Liver (tissue), 9 donors: ENCODE data around the gene NEK8. TPM values are rescaled to one million over a fixed set of nuclear protein-coding genes. Genes with fewer than 3 reads are reported as not detected.
"Not testable (repeated sequence)": the region's sequence is repeated elsewhere in the genome, so short reads cannot be mapped to it uniquely, and the experiment has no call there.

Experiments used
- DNase-seq: peaks from one replicate; pipeline ENCODE4 v3.0.0-alpha.2; 2017; ENCODE audit warnings: low spot score
- H3K27ac ChIP-seq, 2 donors: one replicate each; pipeline ENCODE4 v1.7.0; 2013; ENCODE audit warnings: inconsistent platforms in 2 of 2, low read length in 2 of 2, control low read depth in 1 of 2, low read depth in 1 of 2, mild to moderate bottlenecking in 1 of 2
- H3K27me3 ChIP-seq, 4 donors: one replicate each; pipeline versions ENCODE4 v1.6.1 to v1.7.0; 2013; ENCODE audit warnings: low read length in 3 of 4, inconsistent platforms in 1 of 4, mild to moderate bottlenecking in 1 of 4, moderate library complexity in 1 of 4; ENCODE audit not compliant: control insufficient read depth in 4 of 4, insufficient read depth in 4 of 4
- H3K36me3 ChIP-seq, 4 donors: one replicate each; pipeline versions ENCODE4 v1.6.1 to v1.7.0; 2013; ENCODE audit warnings: low read length in 3 of 4, mild to moderate bottlenecking in 3 of 4, low read depth in 1 of 4, moderate library complexity in 1 of 4; ENCODE audit not compliant: control insufficient read depth in 4 of 4, insufficient read depth in 3 of 4
- H3K4me1 ChIP-seq, 4 donors: one replicate each; pipeline versions ENCODE4 v1.6.1 to v1.7.0; 2013; ENCODE audit warnings: low read length in 3 of 4, mild to moderate bottlenecking in 3 of 4, moderate library complexity in 1 of 4; ENCODE audit not compliant: control insufficient read depth in 4 of 4, insufficient read depth in 4 of 4
- H3K4me3 ChIP-seq, 3 donors: one replicate each; pipeline versions ENCODE4 v1.6.1 to v1.7.0; 2013; ENCODE audit warnings: low read length in 3 of 3, control low read depth in 1 of 3, low read depth in 1 of 3, mild to moderate bottlenecking in 1 of 3
- H3K9ac ChIP-seq, 2 donors: one replicate each; pipeline ENCODE4 v1.7.0; 2013; ENCODE audit warnings: low read length in 2 of 2, mild to moderate bottlenecking in 2 of 2, moderate library complexity in 2 of 2, control low read depth in 1 of 2, low read depth in 1 of 2
- H3K9me3 ChIP-seq, 4 donors: one replicate each; pipeline versions ENCODE4 v1.6.1 to v1.7.0; 2013; ENCODE audit warnings: low read length in 3 of 4; ENCODE audit not compliant: control insufficient read depth in 4 of 4
- ATF3 ChIP-seq: IDR thresholded peaks from 2 replicates; pipeline ENCODE4 v1.6.1; 2016; ENCODE audit warnings: antibody characterized with exemption
- EGR1 ChIP-seq, 2 donors: IDR thresholded peaks; 2 replicates each; pipeline ENCODE4 v1.6.1; 2016 to 2018; ENCODE audit warnings: antibody characterized with exemption in 2 of 2, low read depth in 2 of 2
- FOXA1 ChIP-seq: IDR thresholded peaks from 2 replicates; pipeline ENCODE4 v1.6.1; 2016; ENCODE audit warnings: antibody characterized with exemption
- FOXA2 ChIP-seq: IDR thresholded peaks from 2 replicates; pipeline ENCODE4 v1.6.1; 2016; ENCODE audit warnings: antibody characterized with exemption
- GABPA ChIP-seq, 2 donors: IDR thresholded peaks in 1 of 2; conservative IDR thresholded peaks in 1 of 2; 2 replicates each; pipeline ENCODE4 v1.6.1; 2016; ENCODE audit warnings: antibody characterized with exemption in 2 of 2, mild to moderate bottlenecking in 1 of 2, moderate library complexity in 1 of 2
- HNF4A ChIP-seq, 2 donors: conservative IDR thresholded peaks; 2 replicates each; pipeline ENCODE4 v1.6.1; 2016; ENCODE audit warnings: antibody characterized with exemption in 2 of 2, mild to moderate bottlenecking in 2 of 2
- HNF4G ChIP-seq: IDR thresholded peaks from 2 replicates; pipeline ENCODE4 v1.6.1; 2016; ENCODE audit warnings: antibody characterized with exemption
- JUND ChIP-seq, 2 donors: IDR thresholded peaks; 2 replicates each; pipeline ENCODE4 v1.6.1; 2016; ENCODE audit warnings: antibody characterized with exemption in 2 of 2
- NR2F2 ChIP-seq: IDR thresholded peaks from 2 replicates; pipeline ENCODE4 v1.6.1; 2016; ENCODE audit warnings: antibody characterized with exemption
- RAD21 ChIP-seq, 2 donors: IDR thresholded peaks; 2 replicates each; pipeline ENCODE4 v1.6.1; 2016; ENCODE audit warnings: antibody characterized with exemption in 2 of 2, mild to moderate bottlenecking in 2 of 2
- RXRA ChIP-seq, 2 donors: IDR thresholded peaks; 2 replicates each; pipeline ENCODE4 v1.6.1; 2017 to 2018; ENCODE audit warnings: antibody characterized with exemption in 2 of 2, mild to moderate bottlenecking in 1 of 2
- SP1 ChIP-seq: IDR thresholded peaks from 2 replicates; pipeline ENCODE4 v1.6.1; 2018; ENCODE audit warnings: antibody characterized with exemption, mild to moderate bottlenecking
- TAF1 ChIP-seq: conservative IDR thresholded peaks from 2 replicates; pipeline ENCODE4 v1.6.1; 2016; ENCODE audit warnings: antibody characterized with exemption, mild to moderate bottlenecking
- WGBS: extraction: QIAGEN DNeasy Blood & Tissue Kit; methylation state at CpG from one replicate; pipeline ENCODE4 v1.1.7; 2013; 5-methylcytosine and 5-hydroxymethylcytosine counted together
- polyA plus RNA-seq, 2 donors: library from polyadenylated mRNA; stranded (reverse) in 1 of 2; unstranded in 1 of 2; fragments of 200-250 nt in 1 of 2; fragments of >200 nt in 1 of 2; fragmentation: Nextera tagmentation in 1 of 2; extraction: Ambion mirVana in 1 of 2; gene quantifications; one replicate each; pipeline versions ENCODE4 v1.2.1 to v1.2.3, GENCODE V29; 2013 to 2015
- total RNA-seq, 2 donors: library from RNA; depleted of rRNA; stranded (reverse); fragments of >200 nt; gene quantifications; one replicate each; pipeline ENCODE4 v1.2.3, GENCODE V29; 2014
- TF ChIP-seq, protein P1 (sequence below): fragments of 150-350 bp; IDR thresholded peaks from 2 replicates; pipeline ENCODE4 v1.5.1; 2017; ENCODE audit warnings: improper control_type of control experiment, low read depth, low read length; ENCODE audit not compliant: missing input control
- TF ChIP-seq, protein P2 (sequence below): IDR thresholded peaks from 2 replicates; pipeline ENCODE4 v1.6.1; 2016; ENCODE audit warnings: antibody characterized with exemption
- TF ChIP-seq, protein P3 (sequence below): IDR thresholded peaks from 2 replicates; pipeline ENCODE4 v1.6.1; 2016; ENCODE audit warnings: antibody characterized with exemption
- donor health status: healthy.
- donor health status: healthy.
- donor health status: healthy.
- donor health status: healthy.
- donor health status: healthy.

The NEK8 gene
- total and polyA plus RNA-seq, 4 donors = 1.7 to 7.8 (median 4.5) TPM

DNA sequence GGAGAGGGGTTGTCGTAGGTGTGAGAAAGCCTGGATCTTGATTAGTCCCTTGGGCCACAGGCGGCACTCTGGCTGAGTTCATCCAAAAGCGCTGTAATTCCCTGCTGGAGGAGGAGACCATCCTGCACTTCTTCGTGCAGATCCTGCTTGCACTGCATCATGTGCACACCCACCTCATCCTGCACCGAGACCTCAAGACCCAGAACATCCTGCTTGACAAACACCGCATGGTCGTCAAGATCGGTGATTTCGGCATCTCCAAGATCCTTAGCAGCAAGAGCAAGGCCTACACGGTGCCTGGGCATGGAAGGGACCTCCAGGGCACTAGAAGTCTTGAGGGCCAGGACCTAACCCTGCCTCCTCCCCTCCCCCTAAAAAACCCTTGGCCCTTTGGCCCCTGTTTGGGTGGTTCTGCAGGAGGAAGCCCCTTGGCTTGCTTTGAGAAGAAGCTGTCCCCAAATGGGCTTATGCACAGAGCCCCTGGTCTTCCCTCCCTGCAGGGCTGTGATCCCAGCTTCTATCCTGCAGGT, 6.2 kb downstream of the NEK8 start:
- H3K9ac ChIP-seq = no peak overlapping the region
- no peak for TF ChIP-seq EGR1 (IDR thresholded peaks at IDR 0.05; ENCODE audit: low read depth in 2 of 2)
- no peak for TF ChIP-seq GABPA (IDR thresholded peaks at IDR 0.05 in 1 of 2, conservative IDR thresholded peaks at IDR 0.05 in 1 of 2)
- no peak for TF ChIP-seq NR2F2
- no peak for TF ChIP-seq RAD21 (IDR thresholded peaks at IDR 0.05)
- TF ChIP-seq FOXA2 = no peak
- TF ChIP-seq SP1 = no peak
- no peak for TF ChIP-seq FOXA1
- TF ChIP-seq HNF4A (conservative IDR thresholded peaks at IDR 0.05) = no peak
- TF ChIP-seq, protein P1, sequence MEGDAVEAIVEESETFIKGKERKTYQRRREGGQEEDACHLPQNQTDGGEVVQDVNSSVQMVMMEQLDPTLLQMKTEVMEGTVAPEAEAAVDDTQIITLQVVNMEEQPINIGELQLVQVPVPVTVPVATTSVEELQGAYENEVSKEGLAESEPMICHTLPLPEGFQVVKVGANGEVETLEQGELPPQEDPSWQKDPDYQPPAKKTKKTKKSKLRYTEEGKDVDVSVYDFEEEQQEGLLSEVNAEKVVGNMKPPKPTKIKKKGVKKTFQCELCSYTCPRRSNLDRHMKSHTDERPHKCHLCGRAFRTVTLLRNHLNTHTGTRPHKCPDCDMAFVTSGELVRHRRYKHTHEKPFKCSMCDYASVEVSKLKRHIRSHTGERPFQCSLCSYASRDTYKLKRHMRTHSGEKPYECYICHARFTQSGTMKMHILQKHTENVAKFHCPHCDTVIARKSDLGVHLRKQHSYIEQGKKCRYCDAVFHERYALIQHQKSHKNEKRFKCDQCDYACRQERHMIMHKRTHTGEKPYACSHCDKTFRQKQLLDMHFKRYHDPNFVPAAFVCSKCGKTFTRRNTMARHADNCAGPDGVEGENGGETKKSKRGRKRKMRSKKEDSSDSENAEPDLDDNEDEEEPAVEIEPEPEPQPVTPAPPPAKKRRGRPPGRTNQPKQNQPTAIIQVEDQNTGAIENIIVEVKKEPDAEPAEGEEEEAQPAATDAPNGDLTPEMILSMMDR = no peak
- TF ChIP-seq, protein P2, sequence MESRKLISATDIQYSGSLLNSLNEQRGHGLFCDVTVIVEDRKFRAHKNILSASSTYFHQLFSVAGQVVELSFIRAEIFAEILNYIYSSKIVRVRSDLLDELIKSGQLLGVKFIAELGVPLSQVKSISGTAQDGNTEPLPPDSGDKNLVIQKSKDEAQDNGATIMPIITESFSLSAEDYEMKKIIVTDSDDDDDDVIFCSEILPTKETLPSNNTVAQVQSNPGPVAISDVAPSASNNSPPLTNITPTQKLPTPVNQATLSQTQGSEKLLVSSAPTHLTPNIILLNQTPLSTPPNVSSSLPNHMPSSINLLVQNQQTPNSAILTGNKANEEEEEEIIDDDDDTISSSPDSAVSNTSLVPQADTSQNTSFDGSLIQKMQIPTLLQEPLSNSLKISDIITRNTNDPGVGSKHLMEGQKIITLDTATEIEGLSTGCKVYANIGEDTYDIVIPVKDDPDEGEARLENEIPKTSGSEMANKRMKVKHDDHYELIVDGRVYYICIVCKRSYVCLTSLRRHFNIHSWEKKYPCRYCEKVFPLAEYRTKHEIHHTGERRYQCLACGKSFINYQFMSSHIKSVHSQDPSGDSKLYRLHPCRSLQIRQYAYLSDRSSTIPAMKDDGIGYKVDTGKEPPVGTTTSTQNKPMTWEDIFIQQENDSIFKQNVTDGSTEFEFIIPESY = no peak
- no peak for TF ChIP-seq JUND (IDR thresholded peaks at IDR 0.05)
- no peak for TF ChIP-seq HNF4G
- no peak for TF ChIP-seq TAF1
- TF ChIP-seq, protein P3, sequence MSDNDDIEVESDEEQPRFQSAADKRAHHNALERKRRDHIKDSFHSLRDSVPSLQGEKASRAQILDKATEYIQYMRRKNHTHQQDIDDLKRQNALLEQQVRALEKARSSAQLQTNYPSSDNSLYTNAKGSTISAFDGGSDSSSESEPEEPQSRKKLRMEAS = no peak
- TF ChIP-seq ATF3 = no peak
- H3K27ac ChIP-seq = no peak overlapping the region
- no peaks in the 10 kb centered on the region for H3K36me3 ChIP-seq
- no peaks in the 10 kb centered on the region for H3K9me3 ChIP-seq
- H3K4me1 ChIP-seq = no peaks in the 10 kb centered on the region
- H3K27me3 ChIP-seq = no peaks in the 10 kb centered on the region
- 88% methylated on average over 10 of the region's 10 CpGs for WGBS
- no peak for DNase-seq
- H3K4me3 ChIP-seq = no peak overlapping the region

DNA sequence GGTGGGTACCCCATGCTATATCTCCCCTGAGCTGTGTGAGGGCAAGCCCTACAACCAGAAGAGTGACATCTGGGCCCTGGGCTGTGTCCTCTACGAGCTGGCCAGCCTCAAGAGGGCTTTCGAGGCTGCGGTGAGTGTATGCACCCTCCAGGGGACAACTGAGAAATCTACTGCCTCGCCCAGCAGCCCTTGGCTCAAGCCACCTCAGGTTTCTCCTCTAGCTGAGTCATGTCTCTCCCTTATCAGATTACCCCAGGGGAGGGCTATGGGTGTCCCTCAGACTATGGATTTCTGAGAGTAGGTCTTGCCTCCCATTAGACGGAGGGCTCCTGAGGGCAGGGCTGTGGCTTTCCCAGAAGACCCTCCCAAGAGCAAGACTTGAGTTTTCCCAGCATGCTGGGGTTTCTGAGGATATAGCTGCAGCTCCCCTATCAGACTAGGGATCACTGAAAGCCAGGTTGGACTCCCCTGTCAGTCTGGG, 6.7 kb downstream of the NEK8 start:
- H3K36me3 ChIP-seq = no peaks in the 10 kb centered on the region
- no peak overlapping the region for H3K9ac ChIP-seq
- TF ChIP-seq NR2F2 = no peak
- TF ChIP-seq JUND (IDR thresholded peaks at IDR 0.05) = no peak
- TF ChIP-seq RAD21 (IDR thresholded peaks at IDR 0.05) = no peak
- TF ChIP-seq TAF1 = no peak
- no peak for TF ChIP-seq ATF3
- TF ChIP-seq EGR1 (IDR thresholded peaks at IDR 0.05; ENCODE audit: low read depth in 2 of 2) = no peak
- TF ChIP-seq, protein P2 = no peak
- TF ChIP-seq GABPA (IDR thresholded peaks at IDR 0.05 in 1 of 2, conservative IDR thresholded peaks at IDR 0.05 in 1 of 2) = no peak
- TF ChIP-seq RXRA (IDR thresholded peaks at IDR 0.05) = no peak
- no peak for TF ChIP-seq HNF4A (conservative IDR thresholded peaks at IDR 0.05)
- no peaks in the 10 kb centered on the region for H3K4me1 ChIP-seq
- H3K27me3 ChIP-seq = no peaks in the 10 kb centered on the region
- H3K27ac ChIP-seq = no peak overlapping the region
- no peak for DNase-seq
- H3K9me3 ChIP-seq = no peaks in the 10 kb centered on the region
- 94% methylated on average over 5 of the region's 5 CpGs for WGBS
- no peak overlapping the region for H3K4me3 ChIP-seq

- H3K4me3 ChIP-seq, DNase-seq, H3K27me3 ChIP-seq, H3K27ac ChIP-seq, H3K9me3 ChIP-seq, H3K36me3 ChIP-seq, H3K4me1 ChIP-seq, H3K9ac ChIP-seq: not testable (repeated sequence)
- WGBS = 98% methylated on average over 5 of the region's 8 CpGs
Measured at GRCh38 chr17:28735913-28736769, 7.6 kb downstream of the NEK8 start.
